Activated T-cell treated with anti-CD3 and anti-CD28 coated beads, Interleukin-2, amount 50 U/mL, for 48 hours (primary cell): ENCODE results near the gene DCST1.

Source experiments
- DNase-seq, 2 experiments: peaks; one replicate each; pipeline ENCODE4 v3.0.0-alpha.2; 2020

Gene DCST1

DNA sequence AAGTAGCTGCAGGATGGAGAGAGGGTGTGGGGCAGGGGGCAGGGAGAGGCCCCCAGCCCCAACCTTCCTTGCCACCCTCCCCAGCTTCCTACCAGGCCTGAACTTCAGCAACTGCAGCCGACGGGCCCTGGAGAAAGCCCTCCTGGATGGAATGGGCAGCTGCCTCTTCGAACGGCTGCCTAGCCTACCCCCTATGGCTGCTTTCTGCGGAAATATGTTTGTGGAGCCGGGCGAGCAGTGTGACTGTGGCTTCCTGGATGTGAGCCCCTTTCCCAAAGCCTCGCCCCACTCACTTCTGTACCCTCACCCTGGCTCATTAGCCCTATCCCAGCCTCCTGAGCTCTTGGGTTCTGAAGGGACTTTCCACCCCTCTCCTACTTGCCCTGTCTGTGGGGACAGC, 23.5 kb downstream of the DCST1 start:
- no peak for DNase-seq

GRCh38 chr1:155057788-155058211, 24.2 kb downstream of the DCST1 start:
- no peak for DNase-seq

- DNase-seq: no peak
Observed at GRCh38 chr1:155060736-155061135, 27.1 kb downstream of the DCST1 start.

- DNase-seq: peak; percentile 99
Observed at GRCh38 chr1:155061381-155062150, 27.9 kb downstream of the DCST1 start.

DNA sequence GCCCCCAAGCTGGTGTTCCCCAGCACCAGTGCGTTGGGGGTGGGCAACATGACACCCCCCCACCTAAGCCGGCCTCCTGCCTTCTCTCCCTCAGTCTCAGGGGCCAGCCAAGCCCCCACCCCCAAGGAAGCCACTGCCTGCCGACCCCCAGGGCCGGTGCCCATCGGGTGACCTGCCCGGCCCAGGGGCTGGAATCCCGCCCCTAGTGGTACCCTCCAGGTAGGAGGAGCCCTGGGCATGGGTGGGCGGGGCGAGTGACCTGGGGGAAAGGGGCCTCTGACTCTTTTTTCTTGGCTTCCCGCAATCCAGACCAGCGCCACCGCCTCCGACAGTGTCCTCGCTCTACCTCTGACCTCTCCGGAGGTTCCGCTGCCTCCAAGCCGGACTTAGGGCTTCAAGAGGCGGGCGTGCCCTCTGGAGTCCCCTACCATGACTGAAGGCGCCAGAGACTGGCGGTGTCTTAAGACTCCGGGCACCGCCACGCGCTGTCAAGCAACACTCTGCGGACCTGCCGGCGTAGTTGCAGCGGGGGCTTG, 28.6 kb downstream of the DCST1 start:
- DNase-seq: peak; percentile 37 to 39

DNA sequence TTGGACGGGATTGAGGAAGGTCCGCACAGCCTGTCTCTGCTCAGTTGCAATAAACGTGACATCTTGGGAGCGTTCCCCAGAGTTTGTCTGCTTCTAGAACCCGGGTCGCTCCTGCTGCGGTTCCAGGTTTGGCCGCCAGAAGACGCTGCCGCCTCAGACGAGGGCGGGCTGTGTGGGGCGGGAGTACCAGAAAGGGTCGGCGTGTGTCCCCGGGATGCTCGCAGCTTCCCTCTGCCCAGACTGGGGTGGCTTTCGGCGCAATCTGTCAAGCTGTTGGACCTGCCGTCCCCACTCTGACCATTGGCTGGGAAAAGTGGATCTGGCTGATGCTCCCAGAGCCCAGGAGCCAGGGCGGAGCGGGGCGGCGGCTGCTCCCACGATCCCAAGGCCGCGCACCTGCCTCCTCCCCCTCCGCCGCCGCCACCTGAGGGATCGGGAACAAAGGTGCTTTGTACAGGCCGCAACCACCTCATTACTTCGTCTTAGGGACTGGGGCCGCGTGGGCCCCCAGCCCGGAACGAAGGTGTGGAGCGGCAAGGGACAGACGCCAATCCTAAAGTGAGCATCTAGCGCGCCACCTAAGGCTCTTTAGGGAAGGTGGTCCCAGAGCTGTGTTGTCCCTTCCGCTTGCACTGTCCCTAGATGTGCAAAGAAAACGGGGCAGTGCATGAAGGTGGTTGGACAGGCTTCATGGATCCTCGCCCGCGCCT, 29.2 kb downstream of the DCST1 start:
- DNase-seq: peak; percentile 93

GRCh38 chr1:155063550-155064110, 30.0 kb downstream of the DCST1 start, which contains the start of gene EFNA4:
TSS of gene EFNA4 (plus strand) at chr1:155063740. CDS start at chr1:155063824, 84 bp downstream.
- DNase-seq: peak; percentile 86 to 89

DNA sequence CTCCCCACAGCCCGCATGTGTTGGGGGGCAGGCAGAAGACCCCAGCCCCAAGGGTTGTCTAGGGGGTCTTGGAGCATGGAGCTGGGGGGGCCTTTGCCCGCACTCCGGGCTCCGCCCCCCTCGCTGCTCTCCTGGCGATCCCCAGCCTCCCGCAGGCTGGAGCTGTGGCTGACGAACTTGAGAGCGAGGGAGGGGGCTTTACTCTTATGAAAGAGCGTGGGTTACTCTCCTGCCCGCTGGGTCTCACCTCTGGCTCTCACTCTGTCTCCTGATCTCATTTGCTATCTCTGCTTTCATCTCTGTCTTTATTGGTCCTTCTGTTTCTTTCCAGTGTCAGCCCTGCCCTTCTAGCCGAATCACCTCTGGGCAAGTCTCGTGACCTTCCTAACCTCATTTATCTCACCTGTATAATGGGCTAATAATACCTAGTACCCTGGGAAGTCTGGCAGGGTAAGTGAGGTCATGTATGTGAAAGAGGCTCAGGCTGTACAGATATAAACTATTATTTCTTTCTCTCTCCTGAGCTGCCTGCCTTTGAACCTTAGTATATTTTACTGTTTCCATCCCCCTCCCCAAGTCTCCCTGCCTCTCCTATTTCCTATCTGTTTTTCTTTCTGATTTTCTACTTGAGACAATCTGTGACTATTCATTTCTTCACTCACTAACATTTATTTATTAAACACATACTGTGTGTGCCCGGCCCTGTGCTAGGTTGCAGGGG, 30.6 kb downstream of the DCST1 start:
- peak in 1 of 2 experiments; percentile 57 for DNase-seq

GRCh38 chr1:155064832-155065429, 31.3 kb downstream of the DCST1 start:
- no peak for DNase-seq

GRCh38 chr1:155066777-155067176, 33.2 kb downstream of the DCST1 start:
- no peak for DNase-seq

DNA sequence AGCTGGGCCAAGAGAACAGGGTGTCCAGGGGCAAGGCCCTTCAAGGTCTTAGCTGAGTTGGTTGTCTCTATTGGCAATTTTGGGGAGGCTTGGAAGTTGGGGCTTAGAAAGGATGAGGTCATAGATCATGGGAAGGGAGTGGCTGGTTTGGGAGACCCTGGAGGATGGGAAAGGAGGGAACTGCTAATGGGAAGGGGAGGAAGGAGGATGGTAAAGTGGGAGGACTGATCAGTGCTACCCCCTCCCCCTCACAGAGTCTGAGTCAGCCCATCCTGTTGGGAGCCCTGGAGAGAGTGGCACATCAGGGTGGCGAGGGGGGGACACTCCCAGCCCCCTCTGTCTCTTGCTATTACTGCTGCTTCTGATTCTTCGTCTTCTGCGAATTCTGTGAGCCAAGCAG, 35.0 kb downstream of the DCST1 start:
- DNase-seq: no peak

GRCh38 chr1:155069551-155070157, 36.0 kb downstream of the DCST1 start:
- DNase-seq: no peak

DNA sequence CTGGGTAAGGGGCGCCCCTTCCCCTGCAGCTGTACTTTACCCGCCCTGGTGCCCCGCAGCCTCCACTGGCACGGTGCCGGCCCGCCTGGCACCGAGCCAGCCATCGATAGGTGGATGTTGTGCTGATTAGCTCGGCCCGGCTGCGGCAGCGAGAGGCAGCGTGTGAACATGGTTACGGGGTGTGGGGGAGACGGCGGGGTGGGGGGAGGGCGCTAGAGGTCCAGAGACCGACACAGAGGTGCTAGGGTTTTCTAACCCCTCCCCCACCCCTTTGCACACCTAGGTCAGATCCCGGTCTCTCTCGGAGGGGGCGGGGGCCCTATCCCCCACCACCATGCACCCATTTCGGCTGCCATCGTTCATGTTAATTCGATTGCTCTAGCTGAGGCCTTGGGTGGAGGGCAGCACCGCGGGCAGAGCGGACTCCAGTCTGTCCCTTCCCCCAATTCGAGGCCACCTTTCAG, 36.6 kb downstream of the DCST1 start:
- no peak for DNase-seq

- peak; percentile 81 to 86 for DNase-seq
Observed at GRCh38 chr1:155070721-155071569, 37.3 kb downstream of the DCST1 start.

DNA sequence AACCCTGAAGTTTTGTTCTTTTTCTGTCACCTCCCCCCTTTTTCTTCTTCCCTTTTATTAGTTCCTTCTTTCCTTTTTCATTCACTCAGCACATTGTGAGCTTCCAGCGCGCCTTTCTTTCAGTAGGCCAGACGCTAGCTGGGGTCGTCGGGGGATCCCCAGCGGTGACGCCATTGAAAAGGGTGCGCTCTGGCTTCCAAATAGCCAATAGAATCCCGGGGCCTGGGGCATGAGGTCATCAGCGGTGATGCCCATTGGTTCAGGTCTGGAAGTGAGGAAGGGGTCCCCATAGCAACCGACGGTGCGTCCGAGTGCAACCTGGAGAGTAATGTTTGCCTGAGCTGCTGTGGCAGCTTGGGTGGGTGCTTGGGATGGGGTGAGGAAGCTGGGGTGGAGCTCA, 38.1 kb downstream of the DCST1 start:
- no peak for DNase-seq

GRCh38 chr1:155072531-155073289, 39.1 kb downstream of the DCST1 start:
- no peak for DNase-seq

- no peak for DNase-seq
Observed at GRCh38 chr1:155073377-155074242, 40.0 kb downstream of the DCST1 start.

- DNase-seq: no peak
Observed at GRCh38 chr1:155075535-155075934, 41.9 kb downstream of the DCST1 start.

DNA sequence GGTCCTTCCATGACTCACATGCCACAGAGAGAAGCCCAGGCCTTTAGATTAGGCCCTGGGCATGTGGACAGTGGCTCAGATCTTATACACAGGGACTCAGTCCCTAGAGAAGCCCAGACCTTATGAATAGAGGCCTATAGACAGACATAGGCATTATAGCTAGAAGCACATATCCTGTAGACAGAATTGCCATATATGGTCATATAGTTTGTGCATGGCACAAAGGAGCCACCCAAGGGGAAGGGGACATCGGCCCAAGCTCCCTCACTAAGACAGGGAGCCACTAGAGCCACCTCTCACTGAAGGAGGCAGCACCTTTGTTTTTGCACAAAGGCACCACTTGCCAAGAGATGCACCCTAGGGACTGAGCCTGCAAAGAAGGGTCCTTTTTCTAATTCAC, 42.7 kb downstream of the DCST1 start:
- no peak for DNase-seq
